ENCODE data around the gene NTSR1. TPM values are rescaled to one million over a fixed set of nuclear protein-coding genes. Genes with fewer than 3 reads are reported as not detected.

NTSR1 gene
- total and polyA plus RNA-seq, 2 donors (not counting 1 experiment from before 2014, with no cell fraction given), result not detected

DNA sequence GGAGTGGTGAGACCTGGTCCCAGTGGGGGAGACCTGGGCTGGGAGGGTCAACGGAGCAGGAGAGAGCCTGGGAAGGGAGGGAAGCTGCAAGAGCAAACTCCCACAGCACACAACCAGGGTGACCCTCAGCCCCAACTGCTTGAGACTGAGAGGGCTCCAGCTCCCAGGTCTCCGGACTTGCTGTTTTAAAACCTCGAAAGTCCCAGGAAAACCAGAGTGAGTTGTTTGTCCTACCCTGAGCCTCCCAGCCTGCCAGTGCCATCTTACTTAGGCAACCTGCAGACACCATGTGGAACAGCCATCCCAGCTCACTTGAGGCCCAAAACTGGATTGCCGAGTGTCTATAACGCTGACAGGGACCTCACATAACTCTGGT is 4.8 kb upstream of the NTSR1 start:
- Mint-ChIP-seq H3K4me1 (peaks cover 4% of the 10 kb centered on the region), H3K4me3 (no peak overlapping the region), H3K27ac (no peak overlapping the region), H3K27me3 (peaks cover 20% of the 10 kb centered on the region), H3K9me3 (ENCODE audit: insufficient read depth) (no peaks in the 10 kb centered on the region)
- Histone ChIP-seq H3K9ac (ENCODE audit: low read length) (no peak overlapping the region), H3K27ac (ENCODE audit: low read length in 2 of 2) (no peak overlapping the region), H3K4me3 (ENCODE audit: control extremely low read depth in 1 of 5, extremely low read depth in 1 of 5, insufficient read depth in 1 of 5, low read depth in 2 of 5, low read length in 4 of 5) (no peak overlapping the region), H2AFZ (ENCODE audit: insufficient read depth, low read depth, low read length, poor library complexity, severe bottlenecking) (no peak overlapping the region), H3K4me1 (ENCODE audit: control insufficient read depth in 2 of 2, insufficient read depth in 2 of 2, low read length in 2 of 2) (peaks cover 0 to 4% of the 10 kb centered on the region in 2 donors), H3K27me3 (replicated peaks in 1 of 4; ENCODE audit: control extremely low read depth in 1 of 4, control insufficient read depth in 3 of 4, insufficient read depth in 4 of 4, low read length in 3 of 4) (peaks cover 0 to 16% (median 4%) of the 10 kb centered on the region in 4 experiments), H3K79me2 (ENCODE audit: control insufficient read depth, insufficient read depth, low read length) (no peaks in the 10 kb centered on the region), H3K4me2 (replicated peaks; ENCODE audit: low read depth, low read length, poor library complexity, severe bottlenecking) (no peak overlapping the region), H3K9me3 (ENCODE audit: control extremely low read depth in 1 of 3, control insufficient read depth in 2 of 3, insufficient read depth in 1 of 3, low read length in 2 of 3) (peaks cover 0 to 8% (median 0%) of the 10 kb centered on the region in 3 donors), H4K20me1 (ENCODE audit: control insufficient read depth, insufficient read depth, low read length, poor library complexity, severe bottlenecking) (no peaks in the 10 kb centered on the region), H3K36me3 (replicated peaks in 1 of 2; ENCODE audit: control extremely low read depth in 1 of 2, control insufficient read depth in 1 of 2, extremely low read depth in 1 of 2, insufficient read depth in 2 of 2, low read length in 1 of 2) (no peaks in the 10 kb centered on the region)
- ChIA-PET POLR2A (interaction anchor here (0.6 kb wide), 1 partner anchor 85 kb away, joined by 7 read pairs; no protein-coding TSS in a partner anchor), CTCF (interaction anchor here (0.7 to 0.9 kb wide), 2 partner anchors 86 to 88 kb away, joined by 3 to 7 read pairs; no protein-coding TSS in a partner anchor)
- DNase-seq (no peak), ATAC-seq (ENCODE audit: low read depth) (no peak)
- 98% methylated on average over 4 of the region's 5 CpGs for WGBS (ENCODE audit: insufficient coverage)
- intact Hi-C loops (cut with micrococcal nuclease), result no loop called here
- TF ChIP-seq, protein P1, sequence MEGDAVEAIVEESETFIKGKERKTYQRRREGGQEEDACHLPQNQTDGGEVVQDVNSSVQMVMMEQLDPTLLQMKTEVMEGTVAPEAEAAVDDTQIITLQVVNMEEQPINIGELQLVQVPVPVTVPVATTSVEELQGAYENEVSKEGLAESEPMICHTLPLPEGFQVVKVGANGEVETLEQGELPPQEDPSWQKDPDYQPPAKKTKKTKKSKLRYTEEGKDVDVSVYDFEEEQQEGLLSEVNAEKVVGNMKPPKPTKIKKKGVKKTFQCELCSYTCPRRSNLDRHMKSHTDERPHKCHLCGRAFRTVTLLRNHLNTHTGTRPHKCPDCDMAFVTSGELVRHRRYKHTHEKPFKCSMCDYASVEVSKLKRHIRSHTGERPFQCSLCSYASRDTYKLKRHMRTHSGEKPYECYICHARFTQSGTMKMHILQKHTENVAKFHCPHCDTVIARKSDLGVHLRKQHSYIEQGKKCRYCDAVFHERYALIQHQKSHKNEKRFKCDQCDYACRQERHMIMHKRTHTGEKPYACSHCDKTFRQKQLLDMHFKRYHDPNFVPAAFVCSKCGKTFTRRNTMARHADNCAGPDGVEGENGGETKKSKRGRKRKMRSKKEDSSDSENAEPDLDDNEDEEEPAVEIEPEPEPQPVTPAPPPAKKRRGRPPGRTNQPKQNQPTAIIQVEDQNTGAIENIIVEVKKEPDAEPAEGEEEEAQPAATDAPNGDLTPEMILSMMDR (IDR thresholded peaks at IDR 0.05), result no peak
- TF ChIP-seq EZH2 (IDR thresholded peaks at IDR 0.05; ENCODE audit: borderline replicate concordance, insufficient read depth, low read depth, low read length, poor library complexity, severe bottlenecking), result no peak

DNA sequence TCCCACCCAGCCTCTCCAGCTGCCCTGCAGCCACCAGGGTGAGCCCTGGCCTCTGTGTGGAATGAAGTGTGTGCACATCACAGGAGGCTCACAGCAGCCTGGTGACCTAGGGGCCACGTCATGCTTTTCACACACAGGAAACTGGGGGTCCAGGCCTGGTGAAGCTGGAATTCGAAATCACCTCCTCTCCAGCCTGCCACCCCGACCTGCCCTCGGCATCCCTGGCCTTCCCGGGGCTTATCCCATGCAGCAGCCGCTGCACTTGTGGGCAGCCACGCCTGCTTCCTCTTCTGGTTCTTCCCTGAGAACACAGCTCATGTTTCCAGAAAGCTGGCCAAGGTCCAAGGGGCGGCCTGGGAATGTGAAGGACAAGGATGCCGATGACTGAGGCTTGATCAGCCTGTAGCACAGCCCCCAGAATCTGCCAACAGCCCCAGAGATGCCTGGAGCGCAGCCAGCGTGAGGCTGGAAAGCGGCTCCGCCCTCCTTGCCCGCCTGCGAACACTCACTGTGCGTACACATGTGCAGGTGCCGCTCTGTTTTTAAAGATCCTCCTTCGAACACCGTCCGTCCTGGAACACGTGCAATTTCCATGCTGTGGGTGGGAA is 4.2 kb upstream of the NTSR1 start:
- Histone ChIP-seq H3K27ac (ENCODE audit: low read length in 2 of 2) (no peak overlapping the region), H3K4me2 (replicated peaks; ENCODE audit: low read depth, low read length, poor library complexity, severe bottlenecking) (no peak overlapping the region), H3K27me3 (replicated peaks in 1 of 4; ENCODE audit: control extremely low read depth in 1 of 4, control insufficient read depth in 3 of 4, insufficient read depth in 4 of 4, low read length in 3 of 4) (peaks cover 0 to 19% (median 4%) of the 10 kb centered on the region in 4 experiments), H3K79me2 (ENCODE audit: control insufficient read depth, insufficient read depth, low read length) (no peaks in the 10 kb centered on the region), H4K20me1 (ENCODE audit: control insufficient read depth, insufficient read depth, low read length, poor library complexity, severe bottlenecking) (no peaks in the 10 kb centered on the region), H3K4me3 (ENCODE audit: control extremely low read depth in 1 of 5, extremely low read depth in 1 of 5, insufficient read depth in 1 of 5, low read depth in 2 of 5, low read length in 4 of 5) (no peak overlapping the region), H3K4me1 (ENCODE audit: control insufficient read depth in 2 of 2, insufficient read depth in 2 of 2, low read length in 2 of 2) (peaks cover 0 to 4% of the 10 kb centered on the region in 2 donors), H3K36me3 (replicated peaks in 1 of 2; ENCODE audit: control extremely low read depth in 1 of 2, control insufficient read depth in 1 of 2, extremely low read depth in 1 of 2, insufficient read depth in 2 of 2, low read length in 1 of 2) (no peaks in the 10 kb centered on the region), H2AFZ (ENCODE audit: insufficient read depth, low read depth, low read length, poor library complexity, severe bottlenecking) (no peak overlapping the region), H3K9ac (ENCODE audit: low read length) (no peak overlapping the region), H3K9me3 (ENCODE audit: control extremely low read depth in 1 of 3, control insufficient read depth in 2 of 3, insufficient read depth in 1 of 3, low read length in 2 of 3) (peaks cover 0 to 2% (median 0%) of the 10 kb centered on the region in 3 donors)
- POLR2A ChIA-PET, result interaction anchor here (0.6 kb wide), 1 partner anchor 85 kb away, joined by 7 read pairs; no protein-coding TSS in a partner anchor
- DNase-seq (no peak), ATAC-seq (ENCODE audit: low read depth) (no peak)
- CTCF ChIA-PET, result no interaction called here
- Mint-ChIP-seq H3K4me1 (peaks cover 4% of the 10 kb centered on the region), H3K4me3 (no peak overlapping the region), H3K9me3 (ENCODE audit: insufficient read depth) (no peaks in the 10 kb centered on the region), H3K27me3 (peaks cover 20% of the 10 kb centered on the region), H3K27ac (no peak overlapping the region)
- 59% methylated on average over 21 of the region's 21 CpGs for WGBS (ENCODE audit: insufficient coverage)
- TF ChIP-seq EZH2 (IDR thresholded peaks at IDR 0.05; ENCODE audit: borderline replicate concordance, insufficient read depth, low read depth, low read length, poor library complexity, severe bottlenecking), result no peak
- TF ChIP-seq, protein P1 (IDR thresholded peaks at IDR 0.05), result no peak
- intact Hi-C loops (cut with micrococcal nuclease), result no loop called here

Measured in B cell (primary cell).